Fibroblast of pulmonary artery (primary cell): ENCODE data around the gene CHADL.

Experiments used
- DNase-seq: peaks from one replicate; pipeline ENCODE4 v3.0.0-alpha.2; 2010; ENCODE audit warnings: low read depth
- H3K4me3 ChIP-seq: replicated peaks from 2 replicates; pipeline ENCODE4 v1.5.1; 2011; ENCODE audit warnings: low read depth, mild to moderate bottlenecking, control low read depth, low read length, moderate library complexity
- CTCF ChIP-seq: IDR thresholded peaks from 2 replicates; pipeline ENCODE4 v1.5.1; 2011; ENCODE audit warnings: mild to moderate bottlenecking, control low read depth, low read length, inconsistent platforms; ENCODE audit errors: missing control alignments

Gene CHADL

GRCh38 chr22:41248314-41248713, 7.6 kb upstream of the CHADL start:
- TF ChIP-seq CTCF = no peak
- DNase-seq = no peak
- H3K4me3 ChIP-seq = no peak overlapping the region

GRCh38 chr22:41247703-41248102, 7.0 kb upstream of the CHADL start:
- H3K4me3 ChIP-seq = no peak overlapping the region
- no peak for DNase-seq
- no peak for TF ChIP-seq CTCF

GRCh38 chr22:41245917-41246499, 5.3 kb upstream of the CHADL start:
- TF ChIP-seq CTCF = no peak
- DNase-seq = no peak
- H3K4me3 ChIP-seq = no peak overlapping the region

GRCh38 chr22:41243361-41243760, 2.6 kb upstream of the CHADL start:
- no peak for DNase-seq
- no peak overlapping the region for H3K4me3 ChIP-seq
- no peak for TF ChIP-seq CTCF

GRCh38 chr22:41242396-41243117, 1.8 kb upstream of the CHADL start:
- no peak overlapping the region for H3K4me3 ChIP-seq
- no peak for TF ChIP-seq CTCF
- DNase-seq = no peak

GRCh38 chr22:41241133-41241676, 474 bp upstream of the CHADL start:
- no peak for DNase-seq
- no peak for TF ChIP-seq CTCF
- H3K4me3 ChIP-seq = no peak overlapping the region
